CD14-positive monocyte (primary cell): Measurements from ENCODE around the gene RTL10. TPM values are rescaled to one million over a fixed set of nuclear protein-coding genes. Genes with fewer than 3 reads are reported as not detected.

Experiments used
- DNase-seq, 3 donors: peaks; one replicate each; pipeline ENCODE4 v3.0.0-alpha.2; 2011 to 2022
- H2AFZ ChIP-seq: 2 replicates; pipeline ENCODE4 v1.6.0; 2012; ENCODE audit warnings: mild to moderate bottlenecking, low read depth, low read length, inconsistent platforms; ENCODE audit not compliant: insufficient read depth, poor library complexity, severe bottlenecking
- H3K27ac ChIP-seq, 2 donors: 1 replicate in 1 of 2; 2 replicates in 1 of 2; pipeline ENCODE4 v1.5.1; 2012 to 2013; ENCODE audit warnings: low read length in 2 of 2, control low read depth in 1 of 2, inconsistent platforms in 1 of 2, low read depth in 1 of 2, mild to moderate bottlenecking in 1 of 2
- H3K27me3 ChIP-seq, 2 donors: one replicate each; pipeline versions ENCODE4 v1.6.0 to v1.6.1; 2011 to 2013; ENCODE audit warnings: low read length in 2 of 2; ENCODE audit not compliant: control insufficient read depth in 2 of 2, insufficient read depth in 2 of 2
- H3K36me3 ChIP-seq, 2 donors: replicated peaks in 1 of 2; 1 replicate in 1 of 2; 2 replicates in 1 of 2; pipeline versions ENCODE4 v1.5.1 to v1.6.1; 2012 to 2013; ENCODE audit warnings: low read length in 2 of 2, control low read depth in 1 of 2, inconsistent platforms in 1 of 2, mild to moderate bottlenecking in 1 of 2; ENCODE audit not compliant: insufficient read depth in 2 of 2, control insufficient read depth in 1 of 2
- H3K4me1 ChIP-seq, 2 donors: 1 replicate in 1 of 2; 2 replicates in 1 of 2; pipeline versions ENCODE4 v1.5.1 to v1.6.1; 2012 to 2013; ENCODE audit warnings: low read length in 2 of 2, control low read depth in 1 of 2, inconsistent platforms in 1 of 2, mild to moderate bottlenecking in 1 of 2, moderate library complexity in 1 of 2; ENCODE audit not compliant: insufficient read depth in 2 of 2, control insufficient read depth in 1 of 2
- H3K4me2 ChIP-seq: replicated peaks from 2 replicates; pipeline ENCODE3; 2012; ENCODE audit warnings: low read length, moderate library complexity, mild to moderate bottlenecking; ENCODE audit not compliant: poor library complexity, severe bottlenecking; ENCODE audit errors: extremely low read depth
- H3K4me3 ChIP-seq, 3 experiments: fragments of 200-600 bp in 1 of 3; sonication (generic) in 1 of 3; replicated peaks in 1 of 3; 1 replicate in 2 of 3; 2 replicates in 1 of 3; pipeline ENCODE4 v1.5.1; 2011 to 2013; ENCODE audit warnings: low read length in 3 of 3, mild to moderate bottlenecking in 3 of 3, control low read depth in 2 of 3, low read depth in 2 of 3, inconsistent platforms in 1 of 3, moderate library complexity in 1 of 3
- H3K79me2 ChIP-seq: 2 replicates; pipeline ENCODE4 v1.6.0; 2012; ENCODE audit warnings: mild to moderate bottlenecking, control low read depth, inconsistent platforms, low read length, moderate library complexity; ENCODE audit not compliant: insufficient read depth
- H3K9ac ChIP-seq: 2 replicates; pipeline ENCODE4 v1.6.0; 2017; ENCODE audit warnings: low read length, mild to moderate bottlenecking; ENCODE audit not compliant: insufficient read depth, poor library complexity, severe bottlenecking
- H3K9me3 ChIP-seq, 2 donors: replicated peaks in 1 of 2; 1 replicate in 1 of 2; 2 replicates in 1 of 2; pipeline versions ENCODE4 v1.5.1 to v1.6.1; 2012 to 2013; ENCODE audit warnings: low read length in 2 of 2, control low read depth in 1 of 2; ENCODE audit not compliant: control insufficient read depth in 1 of 2, insufficient read depth in 1 of 2
- H4K20me1 ChIP-seq: 2 replicates; pipeline ENCODE4 v1.6.0; 2012; ENCODE audit warnings: mild to moderate bottlenecking, low read length, control low read depth, moderate library complexity; ENCODE audit not compliant: insufficient read depth
- H3K27ac Mint-ChIP-seq, 7 donors: one replicate each; pipeline ENCODE4 v1.8.0; 2020; ENCODE audit warnings: mild to moderate bottlenecking in 7 of 7, mixed read lengths in 7 of 7, moderate library complexity in 6 of 7, inconsistent platforms in 2 of 7
- H3K27me3 Mint-ChIP-seq, 3 donors: one replicate each; pipeline ENCODE4 v1.8.0; 2021 to 2022; ENCODE audit warnings: low read depth in 3 of 3, mild to moderate bottlenecking in 3 of 3, mixed read lengths in 3 of 3, moderate library complexity in 3 of 3, inconsistent platforms in 1 of 3
- H3K36me3 Mint-ChIP-seq, 2 donors: one replicate each; pipeline ENCODE4 v1.8.0; 2020; ENCODE audit warnings: mixed read lengths in 2 of 2, inconsistent platforms in 1 of 2, mild to moderate bottlenecking in 1 of 2
- H3K4me1 Mint-ChIP-seq: one replicate; pipeline ENCODE4 v1.8.0; 2020; ENCODE audit warnings: mild to moderate bottlenecking, mixed read lengths
- H3K4me3 Mint-ChIP-seq, 2 donors: one replicate each; pipeline ENCODE4 v1.8.0; 2020; ENCODE audit warnings: mild to moderate bottlenecking in 2 of 2, mixed read lengths in 2 of 2, moderate library complexity in 1 of 2
- H3K9me3 Mint-ChIP-seq, 7 donors: one replicate each; pipeline ENCODE4 v1.8.0; 2020 to 2022; ENCODE audit warnings: mixed read lengths in 7 of 7, mild to moderate bottlenecking in 6 of 7, moderate library complexity in 6 of 7, inconsistent platforms in 2 of 7
- WGBS: methylation state at CpG from one replicate; pipeline ENCODE4 v1.1.5; 2013; ENCODE audit warnings: missing lambda C conversion rate; ENCODE audit not compliant: insufficient coverage; 5-methylcytosine and 5-hydroxymethylcytosine counted together
- intact Hi-C, 2 donors: fragments of 100-400 bp; cut with micrococcal nuclease; formaldehyde crosslinking; loops; one replicate each; pipeline versions ENCODE4 v1.15.0 to v1.15.1; 2023
- polyA plus RNA-seq, 3 donors: library from polyadenylated mRNA; depleted of rRNA in 1 of 3; unstranded in 2 of 3; stranded (reverse) in 1 of 3; fragments of 300-500 nt in 2 of 3; fragments of >200 nt in 1 of 3; fragmentation: Illumina TruSeq in 2 of 3; gene quantifications; 1 replicate in 2 of 3; 2 replicates in 1 of 3; pipeline ENCODE4 v1.2.3, GENCODE V29; 2012 to 2021
- TF ChIP-seq, protein P1 (sequence below): fragments of 200-600 bp; IDR thresholded peaks from one replicate; pipeline ENCODE4 v1.8.0; 2022; ENCODE audit warnings: antibody characterized with exemption, mild to moderate bottlenecking

RTL10 gene
- polyA plus RNA-seq, 3 donors = 1.4 to 6.5 (median 1.5) TPM

DNA sequence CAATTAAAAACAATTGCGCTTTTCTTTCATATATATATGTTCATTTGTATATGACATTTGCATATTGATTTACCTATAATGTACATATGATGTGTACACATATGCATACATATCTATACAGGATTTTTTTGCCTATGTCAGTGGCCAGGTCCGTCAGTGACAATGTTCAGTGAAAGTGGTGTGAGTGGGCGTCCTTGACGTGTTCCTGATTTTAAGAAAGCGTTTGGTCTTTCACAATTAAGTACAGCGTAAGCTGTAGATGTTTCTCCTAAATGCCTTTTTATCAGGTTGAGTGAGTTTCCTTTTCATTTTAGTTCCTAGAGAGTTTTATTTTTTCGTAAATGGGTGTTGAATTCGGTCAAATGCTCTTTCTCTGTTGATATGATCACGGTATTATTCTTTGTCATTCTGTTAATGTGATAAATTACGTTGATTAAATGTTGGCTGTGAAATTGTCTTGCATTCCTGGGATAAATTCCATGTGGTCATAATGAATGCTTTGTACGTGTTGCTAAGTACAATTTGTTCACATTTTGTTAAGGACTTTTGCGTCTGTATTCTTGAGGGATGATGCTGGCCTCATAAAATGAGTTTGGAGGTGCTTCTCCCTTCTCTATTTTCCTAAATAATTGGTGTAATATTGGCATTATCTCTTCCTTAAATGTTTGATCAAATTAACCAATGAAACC, 10.6 kb upstream of the RTL10 start:
- no peaks in the 10 kb centered on the region for H3K9me3 ChIP-seq
- no peaks in the 10 kb centered on the region for H3K36me3 ChIP-seq
- H2AFZ ChIP-seq = no peak overlapping the region
- H3K4me2 ChIP-seq = no peak overlapping the region
- no peak overlapping the region for H3K4me3 Mint-ChIP-seq
- intact Hi-C loops = no loop called here
- H3K4me1 ChIP-seq = no peaks in the 10 kb centered on the region
- no peak for DNase-seq
- no peaks in the 10 kb centered on the region for H3K79me2 ChIP-seq
- H3K27ac Mint-ChIP-seq = no peak overlapping the region
- TF ChIP-seq, protein P1, sequence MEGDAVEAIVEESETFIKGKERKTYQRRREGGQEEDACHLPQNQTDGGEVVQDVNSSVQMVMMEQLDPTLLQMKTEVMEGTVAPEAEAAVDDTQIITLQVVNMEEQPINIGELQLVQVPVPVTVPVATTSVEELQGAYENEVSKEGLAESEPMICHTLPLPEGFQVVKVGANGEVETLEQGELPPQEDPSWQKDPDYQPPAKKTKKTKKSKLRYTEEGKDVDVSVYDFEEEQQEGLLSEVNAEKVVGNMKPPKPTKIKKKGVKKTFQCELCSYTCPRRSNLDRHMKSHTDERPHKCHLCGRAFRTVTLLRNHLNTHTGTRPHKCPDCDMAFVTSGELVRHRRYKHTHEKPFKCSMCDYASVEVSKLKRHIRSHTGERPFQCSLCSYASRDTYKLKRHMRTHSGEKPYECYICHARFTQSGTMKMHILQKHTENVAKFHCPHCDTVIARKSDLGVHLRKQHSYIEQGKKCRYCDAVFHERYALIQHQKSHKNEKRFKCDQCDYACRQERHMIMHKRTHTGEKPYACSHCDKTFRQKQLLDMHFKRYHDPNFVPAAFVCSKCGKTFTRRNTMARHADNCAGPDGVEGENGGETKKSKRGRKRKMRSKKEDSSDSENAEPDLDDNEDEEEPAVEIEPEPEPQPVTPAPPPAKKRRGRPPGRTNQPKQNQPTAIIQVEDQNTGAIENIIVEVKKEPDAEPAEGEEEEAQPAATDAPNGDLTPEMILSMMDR = no peak
- H4K20me1 ChIP-seq = no peaks in the 10 kb centered on the region
- no peaks in the 10 kb centered on the region for H3K27me3 ChIP-seq
- H3K9me3 Mint-ChIP-seq = no peaks in the 10 kb centered on the region
- no peaks in the 10 kb centered on the region for H3K36me3 Mint-ChIP-seq
- peaks cover 3% of the 10 kb centered on the region for H3K4me1 Mint-ChIP-seq
- H3K27ac ChIP-seq = no peak overlapping the region
- no CpG with 5 or more reads among the region's 12 CpGs for WGBS
- H3K9ac ChIP-seq = no peak overlapping the region
- H3K27me3 Mint-ChIP-seq = peaks cover 0 to 2% (median 0%) of the 10 kb centered on the region in 3 donors
- H3K4me3 ChIP-seq = no peak overlapping the region

DNA sequence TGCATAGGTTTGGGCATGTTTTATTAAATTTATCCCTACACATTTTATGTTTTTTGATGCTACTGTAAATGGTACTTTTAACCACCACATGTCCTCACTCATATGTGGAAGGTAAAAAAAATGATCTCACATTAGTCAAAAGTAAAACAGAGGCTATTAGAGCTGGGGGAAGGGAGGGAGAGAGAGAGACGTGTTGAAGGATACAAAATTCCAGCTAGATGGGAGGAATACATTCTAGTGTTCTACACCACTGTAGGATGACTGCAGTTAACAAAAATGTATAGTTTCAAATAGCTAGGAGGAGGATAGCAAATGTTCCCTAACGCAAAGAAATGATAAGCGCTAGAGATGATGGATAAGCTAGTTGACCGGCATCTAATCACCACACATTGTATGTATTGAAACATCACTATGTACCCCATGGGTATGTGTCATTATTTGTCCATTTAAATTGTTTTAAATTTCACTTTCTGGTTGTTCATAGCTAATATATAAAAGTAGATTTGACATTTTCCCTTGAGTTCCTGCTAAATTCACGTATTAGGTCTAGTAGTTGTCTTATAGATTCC, 9.9 kb upstream of the RTL10 start:
- no peak overlapping the region for H3K4me3 ChIP-seq
- H3K79me2 ChIP-seq = no peaks in the 10 kb centered on the region
- no peak overlapping the region for H3K4me3 Mint-ChIP-seq
- H3K9me3 ChIP-seq = no peaks in the 10 kb centered on the region
- no peak overlapping the region for H3K27ac Mint-ChIP-seq
- H3K4me1 ChIP-seq = no peaks in the 10 kb centered on the region
- peaks cover 0 to 2% (median 0%) of the 10 kb centered on the region in 3 donors for H3K27me3 Mint-ChIP-seq
- no peak for DNase-seq
- H3K36me3 ChIP-seq = no peaks in the 10 kb centered on the region
- no peak overlapping the region for H2AFZ ChIP-seq
- intact Hi-C loops = no loop called here
- peaks cover 3% of the 10 kb centered on the region for H3K4me1 Mint-ChIP-seq
- no peak overlapping the region for H3K27ac ChIP-seq
- H4K20me1 ChIP-seq = no peaks in the 10 kb centered on the region
- H3K27me3 ChIP-seq = no peaks in the 10 kb centered on the region
- no peak overlapping the region for H3K9ac ChIP-seq
- H3K36me3 Mint-ChIP-seq = no peaks in the 10 kb centered on the region
- WGBS = no CpG with 5 or more reads among the region's 5 CpGs
- no peaks in the 10 kb centered on the region for H3K9me3 Mint-ChIP-seq
- TF ChIP-seq, protein P1 = no peak
- no peak overlapping the region for H3K4me2 ChIP-seq
